HEK293T (cell line): ENCODE results near the gene TM4SF5.

Experiments
- BHLHE40 ChIP-seq: fragments of 450-650 bp; IDR thresholded peaks from 2 replicates; pipeline ENCODE4 v1.6.1; 2016; ENCODE audit warnings: mild to moderate bottlenecking, moderate library complexity, borderline replicate concordance
- CTBP1 ChIP-seq: fragments of 450-650 bp; IDR thresholded peaks from 2 replicates; pipeline ENCODE4 v1.6.1; 2016; ENCODE audit warnings: borderline replicate concordance
- ELF4 ChIP-seq: fragments of 450-650 bp; IDR thresholded peaks from 2 replicates; pipeline ENCODE4 v1.6.1; 2017; ENCODE audit warnings: antibody characterized with exemption
- FOXK2 ChIP-seq: fragments of 450-650 bp; IDR thresholded peaks from 2 replicates; pipeline ENCODE4 v1.6.1; 2016; ENCODE audit warnings: mild to moderate bottlenecking
- FOXM1 ChIP-seq: fragments of 450-650 bp; IDR thresholded peaks from 2 replicates; pipeline ENCODE4 v1.6.1; 2017; ENCODE audit warnings: mild to moderate bottlenecking, borderline replicate concordance
- NFRKB ChIP-seq: fragments of 450-650 bp; IDR thresholded peaks from 2 replicates; pipeline ENCODE4 v1.6.1; 2016; ENCODE audit warnings: mild to moderate bottlenecking, moderate library complexity
- SP1 ChIP-seq: fragments of 450-650 bp; IDR thresholded peaks from 2 replicates; pipeline ENCODE4 v1.6.1; 2017
- SUZ12 ChIP-seq: fragments of 450-650 bp; IDR thresholded peaks from 2 replicates; pipeline ENCODE4 v1.6.1; 2016; ENCODE audit warnings: mild to moderate bottlenecking

GRCh38 chr17:4733073-4733531, 38.6 kb upstream of the TM4SF5 start:
- no peak for TF ChIP-seq NFRKB
- TF ChIP-seq BHLHE40 = no peak
- TF ChIP-seq FOXK2 = no peak
- no peak for TF ChIP-seq SUZ12
- no peak for TF ChIP-seq FOXM1
- TF ChIP-seq CTBP1 = no peak
- TF ChIP-seq SP1 = no peak
- TF ChIP-seq ELF4 = no peak
